ENCODE measurements around the gene TMEM185B.

TMEM185B gene

DNA sequence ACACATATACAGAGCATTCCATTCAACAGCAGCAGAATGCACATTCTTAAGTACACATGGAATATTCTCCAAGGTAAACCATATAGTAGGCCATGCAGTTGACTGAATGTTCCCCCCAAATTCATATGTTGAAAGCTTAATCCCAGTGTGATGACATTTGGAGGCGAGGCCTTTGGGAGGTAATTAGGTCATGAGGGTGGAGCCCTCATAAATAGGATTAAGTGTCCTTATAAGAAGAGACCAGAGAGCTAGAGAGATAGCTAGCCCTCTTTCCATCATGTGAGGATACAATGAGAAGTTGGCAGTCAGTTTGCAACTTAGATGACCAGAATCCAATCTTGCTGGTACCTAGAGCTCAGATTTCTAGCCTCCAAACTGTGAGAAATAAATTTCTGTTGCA, 27.6 kb downstream of the TMEM185B start:
- H3K27me3 ChIP-seq (replicated peaks; ENCODE audit: insufficient read depth, low read length) = no peaks in the 10 kb centered on the region
- no peak overlapping the region for H3K4me2 ChIP-seq (ENCODE audit: low read depth, low read length)
- H3K79me2 ChIP-seq (ENCODE audit: low read length) = no peaks in the 10 kb centered on the region
- no peak overlapping the region for H3K9ac ChIP-seq (ENCODE audit: low read length)
- DNase-seq = no peak
- no peaks in the 10 kb centered on the region for H3K9me3 ChIP-seq (replicated peaks; ENCODE audit: insufficient read depth, low read length)
- H3K4me1 ChIP-seq (ENCODE audit: low read length) = no peaks in the 10 kb centered on the region
- H4K20me1 ChIP-seq (ENCODE audit: insufficient read depth, low read length) = no peaks in the 10 kb centered on the region
- H3F3A ChIP-seq (ENCODE audit: insufficient read depth, low read length) = no peaks in the 10 kb centered on the region
- no peak overlapping the region for H3K27ac ChIP-seq (ENCODE audit: low read length)
- no peak overlapping the region for H3K4me3 ChIP-seq (ENCODE audit: low read length)
- TF ChIP-seq CTCF (IDR thresholded peaks at IDR 0.05; ENCODE audit: low read length) = no peak
- TF ChIP-seq EZH2 (optimal IDR thresholded peaks at IDR 0.05; ENCODE audit: low read depth, low read length) = no peak
- TF ChIP-seq EZH2phosphoT487 (IDR thresholded peaks at IDR 0.05; ENCODE audit: low read length) = no peak
- H3K9me2 ChIP-seq (replicated peaks; ENCODE audit: insufficient read depth, low read length) = no peaks in the 10 kb centered on the region
- no peaks in the 10 kb centered on the region for H3K36me3 ChIP-seq (replicated peaks; ENCODE audit: insufficient read depth, low read length)
- H2AFZ ChIP-seq (ENCODE audit: low read length) = no peak overlapping the region

DNA sequence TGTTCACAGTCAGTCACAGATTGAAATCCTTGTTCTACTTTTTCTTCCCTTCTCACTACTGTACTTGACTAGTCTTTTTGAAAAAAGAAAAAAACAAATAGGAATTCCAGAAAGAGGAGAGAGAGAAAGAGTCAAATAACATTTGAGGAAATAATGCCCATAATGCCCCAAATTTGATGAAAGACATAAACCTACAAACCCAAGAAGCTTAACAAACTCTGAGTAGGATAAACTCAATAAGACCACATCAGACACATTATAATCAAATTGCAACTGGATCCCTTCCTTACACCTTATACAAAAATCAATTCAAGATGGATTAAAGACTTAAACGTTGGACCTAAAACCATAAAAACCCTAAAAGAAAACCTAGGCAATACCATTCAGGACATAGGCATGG, 30.9 kb downstream of the TMEM185B start:
- TF ChIP-seq EZH2 (optimal IDR thresholded peaks at IDR 0.05; ENCODE audit: low read depth, low read length) = no peak
- no peak for TF ChIP-seq EZH2phosphoT487 (IDR thresholded peaks at IDR 0.05; ENCODE audit: low read length)
- no peak for TF ChIP-seq CTCF (IDR thresholded peaks at IDR 0.05; ENCODE audit: low read length)
- no peaks in the 10 kb centered on the region for H3K79me2 ChIP-seq (ENCODE audit: low read length)
- no peaks in the 10 kb centered on the region for H3K4me1 ChIP-seq (ENCODE audit: low read length)
- no peaks in the 10 kb centered on the region for H3K36me3 ChIP-seq (replicated peaks; ENCODE audit: insufficient read depth, low read length)
- H3K27me3 ChIP-seq (replicated peaks; ENCODE audit: insufficient read depth, low read length) = no peaks in the 10 kb centered on the region
- no peak for DNase-seq
- H3K27ac ChIP-seq (ENCODE audit: low read length) = no peak overlapping the region
- H3K4me2 ChIP-seq (ENCODE audit: low read depth, low read length) = no peak overlapping the region
- no peak overlapping the region for H2AFZ ChIP-seq (ENCODE audit: low read length)
- no peak overlapping the region for H3K9ac ChIP-seq (ENCODE audit: low read length)
- no peaks in the 10 kb centered on the region for H3K9me3 ChIP-seq (replicated peaks; ENCODE audit: insufficient read depth, low read length)
- no peaks in the 10 kb centered on the region for H4K20me1 ChIP-seq (ENCODE audit: insufficient read depth, low read length)
- no peaks in the 10 kb centered on the region for H3K9me2 ChIP-seq (replicated peaks; ENCODE audit: insufficient read depth, low read length)
- H3F3A ChIP-seq (ENCODE audit: insufficient read depth, low read length) = no peaks in the 10 kb centered on the region
- no peak overlapping the region for H3K4me3 ChIP-seq (ENCODE audit: low read length)

- H3K4me2 ChIP-seq (ENCODE audit: low read depth, low read length) = no peak overlapping the region
- no peak overlapping the region for H3K27ac ChIP-seq (ENCODE audit: low read length)
- H3K9me2 ChIP-seq (replicated peaks; ENCODE audit: insufficient read depth, low read length) = no peaks in the 10 kb centered on the region
Observed at GRCh38 chr2:120189189-120189588, 34.0 kb downstream of the TMEM185B start.

More at GRCh38 chr2:120189189-120189588, 34.0 kb downstream of the TMEM185B start:
- TF ChIP-seq CTCF (IDR thresholded peaks at IDR 0.05; ENCODE audit: low read length) = no peak
- TF ChIP-seq EZH2 (optimal IDR thresholded peaks at IDR 0.05; ENCODE audit: low read depth, low read length) = no peak
- no peak for TF ChIP-seq EZH2phosphoT487 (IDR thresholded peaks at IDR 0.05; ENCODE audit: low read length)
- Histone ChIP-seq H3K36me3 (replicated peaks; ENCODE audit: insufficient read depth, low read length) (no peaks in the 10 kb centered on the region), H2AFZ (ENCODE audit: low read length) (no peak overlapping the region), H3K79me2 (ENCODE audit: low read length) (no peaks in the 10 kb centered on the region), H4K20me1 (ENCODE audit: insufficient read depth, low read length) (no peaks in the 10 kb centered on the region), H3K9ac (ENCODE audit: low read length) (no peak overlapping the region), H3K4me3 (ENCODE audit: low read length) (no peak overlapping the region), H3K27me3 (replicated peaks; ENCODE audit: insufficient read depth, low read length) (no peaks in the 10 kb centered on the region), H3K9me3 (replicated peaks; ENCODE audit: insufficient read depth, low read length) (no peaks in the 10 kb centered on the region), H3F3A (ENCODE audit: insufficient read depth, low read length) (no peaks in the 10 kb centered on the region), H3K4me1 (ENCODE audit: low read length) (no peaks in the 10 kb centered on the region)
- DNase-seq = no peak
